ENCODE measurements around the gene LIN9.
"Not testable (repeated sequence)": the region's sequence is repeated elsewhere in the genome, so short reads cannot be mapped to it uniquely, and the experiment has no call there.

LIN9 gene

DNA sequence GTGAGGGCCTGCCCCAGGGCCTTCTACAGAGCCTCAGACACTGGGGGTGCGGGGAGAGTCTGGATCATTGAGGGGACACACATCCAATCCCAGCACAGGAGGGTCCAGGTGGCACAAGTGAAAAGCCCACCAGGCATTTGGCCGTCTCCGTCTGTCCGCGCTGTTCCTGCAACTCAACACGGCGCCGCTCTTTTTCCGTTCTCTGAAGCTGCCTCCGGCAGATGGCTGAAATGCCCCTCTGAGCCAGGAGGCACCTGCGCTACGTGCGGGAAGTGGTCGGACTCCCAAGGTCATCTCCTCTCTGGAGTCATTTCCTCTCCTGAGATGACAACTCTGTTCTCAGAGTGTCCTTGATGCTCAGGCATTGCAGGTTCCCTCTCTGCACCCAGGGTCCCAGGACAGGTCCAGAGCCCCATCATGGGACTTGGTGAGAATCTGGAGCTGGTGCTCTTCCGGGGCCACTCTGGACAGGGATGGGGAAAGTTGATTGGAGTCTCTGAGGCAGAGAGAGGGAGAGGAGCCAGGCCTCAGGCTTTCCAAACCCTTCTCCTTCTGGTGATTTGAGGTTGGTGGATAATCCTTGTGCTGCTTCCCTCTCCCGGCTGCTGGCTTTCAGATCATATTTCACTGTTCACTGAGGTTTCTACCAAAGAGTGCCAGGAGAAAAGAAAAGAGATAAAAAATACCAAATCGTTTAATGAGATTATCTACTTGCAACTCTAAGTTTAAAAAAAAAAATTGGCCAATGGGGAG lies 99.5 kb downstream of the LIN9 start:
- no peak for DNase-seq

GRCh38 chr1:226207048-226207447 lies 101.9 kb downstream of the LIN9 start:
- DNase-seq: no peak

DNA sequence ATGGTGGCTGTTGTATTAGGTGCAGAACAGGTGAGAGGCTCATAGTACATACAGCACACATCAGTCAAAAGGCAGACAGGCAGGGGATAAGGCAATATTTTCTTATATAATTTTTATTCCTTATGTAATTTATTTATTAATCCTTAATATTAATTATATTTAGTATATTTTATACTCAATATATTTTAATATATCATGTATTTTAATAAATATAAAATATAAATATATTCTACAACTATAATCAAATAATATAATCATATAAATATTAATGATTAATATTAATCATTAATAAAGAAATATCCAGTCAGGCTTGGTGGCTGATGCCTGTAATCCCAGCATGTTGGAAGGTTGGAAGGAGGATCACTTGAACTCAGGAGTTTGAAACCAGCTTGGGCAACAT lies 104.8 kb downstream of the LIN9 start:
- DNase-seq: no peak

DNA sequence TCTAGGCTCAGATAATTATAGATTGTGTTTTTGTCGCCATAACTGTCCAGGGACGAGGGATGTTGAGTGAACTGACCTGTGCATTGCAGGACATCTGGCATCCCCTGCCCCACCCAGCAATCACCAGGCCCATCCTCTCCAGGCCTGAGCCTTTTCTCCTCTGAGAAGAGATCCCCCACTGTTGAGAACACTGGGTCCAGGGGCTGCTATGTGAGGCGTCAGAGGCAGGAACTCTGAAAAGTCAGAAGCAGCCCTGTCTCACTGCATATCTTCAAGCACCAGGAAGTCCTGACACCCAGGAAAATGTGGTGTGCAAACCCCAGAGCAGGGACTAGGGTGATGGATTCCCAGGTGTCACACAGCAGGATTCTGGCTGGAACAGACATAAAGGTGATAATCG lies 105.3 kb downstream of the LIN9 start:
- DNase-seq: no peak

DNA sequence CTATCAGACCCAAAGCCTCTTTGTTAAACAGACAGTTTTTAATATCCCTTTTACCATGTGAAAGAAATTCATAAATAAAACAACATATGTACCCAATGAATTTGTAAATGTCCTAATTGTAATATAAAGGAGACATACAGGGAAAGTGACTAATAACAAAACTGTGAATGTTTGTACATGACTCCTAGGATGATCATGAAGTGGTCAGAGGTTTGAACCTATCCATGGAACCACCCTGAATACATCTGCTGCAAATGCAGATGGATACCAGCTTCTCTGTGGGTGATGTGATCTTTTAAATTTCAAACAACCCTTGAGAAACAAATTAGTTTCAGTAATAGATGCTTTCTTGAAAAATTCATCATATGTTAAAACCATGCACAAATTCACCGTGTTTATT lies 105.7 kb downstream of the LIN9 start:
- no peak for DNase-seq

DNA sequence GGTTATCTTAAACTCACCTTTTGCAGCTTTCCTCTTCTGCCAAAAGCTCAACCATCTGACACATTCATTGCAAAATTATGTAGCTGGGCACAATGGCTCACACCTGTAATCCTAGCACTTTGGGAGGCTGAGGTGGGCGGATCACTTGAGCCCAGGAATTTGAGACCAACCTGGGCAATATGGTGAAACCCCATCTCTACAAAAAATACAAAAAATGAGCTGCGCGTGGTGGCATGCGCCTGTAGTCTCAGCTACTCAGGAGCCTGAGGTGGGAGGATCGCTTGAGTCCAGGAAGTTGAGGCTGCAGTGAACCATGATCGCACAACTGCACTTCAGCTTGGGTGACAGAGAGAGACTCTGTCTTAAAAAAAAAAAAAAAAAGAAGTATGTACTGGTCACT lies 106.3 kb downstream of the LIN9 start:
- not testable (repeated sequence) for DNase-seq

DNA sequence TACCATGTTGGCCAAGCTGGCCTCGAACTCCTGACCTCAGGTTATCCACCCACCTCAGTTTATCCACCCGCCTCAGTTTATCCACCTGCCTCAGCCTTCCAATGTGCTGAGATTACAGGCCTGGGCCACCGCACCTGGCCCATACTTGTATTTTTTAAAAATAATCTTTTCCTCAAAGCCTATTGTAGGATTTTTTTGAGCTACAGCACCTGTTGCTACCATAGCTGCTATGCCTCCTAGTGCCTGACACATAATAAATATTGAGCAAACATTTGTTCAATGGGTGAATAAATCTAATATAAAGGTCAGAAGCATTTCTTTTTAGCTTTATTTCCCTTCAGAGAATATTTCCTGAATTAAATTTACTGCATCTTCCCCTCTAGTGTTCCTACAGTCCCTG lies 106.7 kb downstream of the LIN9 start:
- DNase-seq: no peak

- DNase-seq: no peak
Observed at GRCh38 chr1:226201029-226201593, 107.9 kb downstream of the LIN9 start.

GRCh38 chr1:226199971-226200370 lies 109.0 kb downstream of the LIN9 start:
- no peak for DNase-seq

- DNase-seq: no peak
Observed at GRCh38 chr1:226195144-226195543, 113.8 kb downstream of the LIN9 start.

- no peak for DNase-seq
Observed at GRCh38 chr1:226187380-226187779, 121.6 kb downstream of the LIN9 start.

GRCh38 chr1:226187019-226187322 lies 122.0 kb downstream of the LIN9 start:
- DNase-seq: no peak

GRCh38 chr1:226186124-226187018 lies 122.6 kb downstream of the LIN9 start, which contains the start of gene ACBD3:
ACBD3 (minus strand) TSS chr1:226186741; CDS start chr1:226186675, 66 bp downstream.
- peak; percentile 80 for DNase-seq

DNA sequence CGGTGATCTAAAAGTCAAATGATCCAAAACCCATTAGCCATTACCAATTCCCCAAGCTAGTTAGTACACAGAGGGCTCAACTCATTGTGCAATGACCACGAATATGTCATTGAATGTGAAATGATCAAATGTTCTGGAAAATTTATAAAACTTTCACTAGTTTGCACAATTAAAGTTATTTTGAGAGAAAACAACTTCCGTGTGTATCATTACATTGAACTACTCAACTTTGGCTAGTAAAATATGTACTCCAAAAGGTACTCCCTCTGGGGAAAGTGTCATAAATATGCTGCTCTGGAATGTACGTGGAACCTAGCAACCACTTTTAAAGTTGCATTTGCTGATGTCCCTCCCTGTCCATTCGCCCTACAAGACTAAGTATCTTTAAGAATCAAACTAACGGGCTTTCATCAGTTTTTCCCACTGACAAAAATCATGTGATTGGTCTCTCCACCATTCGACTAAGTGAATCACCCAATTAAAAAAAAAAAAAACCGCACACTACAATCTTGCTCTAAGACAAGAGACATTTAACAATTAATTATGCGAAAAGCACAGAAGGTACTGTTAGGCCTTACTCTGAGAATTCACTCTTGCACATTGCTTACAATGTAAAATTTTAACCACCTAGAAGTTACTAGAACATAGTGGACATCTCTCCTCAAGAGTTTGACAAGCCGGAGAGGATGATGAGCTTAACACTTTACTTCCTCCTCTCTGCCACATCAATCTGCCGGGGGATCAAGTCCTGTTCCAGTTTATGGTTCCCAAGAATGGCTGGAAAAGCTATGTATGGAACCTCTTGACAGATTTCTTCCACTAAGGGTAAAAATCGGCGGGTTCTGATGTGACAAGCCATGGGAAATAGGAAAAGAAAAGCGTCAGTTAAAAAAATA lies 123.6 kb downstream of the LIN9 start:
- DNase-seq: no peak

- no peak for DNase-seq
Observed at GRCh38 chr1:226181996-226182714, 126.8 kb downstream of the LIN9 start.

Measured in NCI-H1105 treated with DMSO at 0.1 percent for 48 hours (cell line).